ENCODE data around the gene IL1RL2. TPM values are rescaled to one million over a fixed set of nuclear protein-coding genes. Genes with fewer than 3 reads are reported as not detected.

Gene IL1RL2
- total RNA-seq, 1 experiment from 2014 or later: 0.11 TPM

GRCh38 chr2:102277202-102277700, 90.4 kb downstream of the IL1RL2 start:
- Histone ChIP-seq H4K20me1 (ENCODE audit: low read length) (no peaks in the 10 kb centered on the region), H3K9ac (ENCODE audit: low read length) (no peak overlapping the region), H3K27ac (ENCODE audit: low read length) (no peak overlapping the region), H3K4me1 (ENCODE audit: insufficient read depth, low read length) (no peaks in the 10 kb centered on the region), H3K9me2 (replicated peaks; ENCODE audit: low read length) (no peaks in the 10 kb centered on the region), H3F3A (ENCODE audit: low read length, unreplicated experiment) (no peaks in the 10 kb centered on the region), H2AFZ (ENCODE audit: low read length) (no peak overlapping the region), H3K4me2 (ENCODE audit: low read length) (no peak overlapping the region), H3K4me3 (ENCODE audit: low read length) (no peak overlapping the region), H3K79me2 (ENCODE audit: low read length) (no peaks in the 10 kb centered on the region), H3K27me3 (ENCODE audit: low read length) (no peaks in the 10 kb centered on the region), H3K9me3 (ENCODE audit: low read length) (no peaks in the 10 kb centered on the region), H3K36me3 (ENCODE audit: low read depth, low read length) (no peaks in the 10 kb centered on the region)
- no peak for TF ChIP-seq EZH2phosphoT487 (IDR thresholded peaks at IDR 0.05; ENCODE audit: borderline replicate concordance, low read length)
- TF ChIP-seq CTCF (conservative IDR thresholded peaks at IDR 0.05; ENCODE audit: low read depth, low read length): no peak
- TF ChIP-seq EZH2 (IDR thresholded peaks at IDR 0.05; ENCODE audit: low read length, unreplicated experiment): no peak
- DNase-seq: no peak
- intact Hi-C loops (cut with micrococcal nuclease): no loop called here
- no TSS peak for BruUV-seq (replicated peaks)
- ATAC-seq: no peak
- CTCF ChIA-PET: no interaction called here
- POLR2A ChIA-PET (ENCODE audit: unreplicated experiment): no interaction called here

GRCh38 chr2:102278720-102279390, 92.0 kb downstream of the IL1RL2 start:
- CTCF ChIA-PET: no interaction called here
- POLR2A ChIA-PET (ENCODE audit: unreplicated experiment): no interaction called here
- no peaks in the 10 kb centered on the region for H3K79me2 ChIP-seq (ENCODE audit: low read length)
- H3K9me2 ChIP-seq (replicated peaks; ENCODE audit: low read length): no peaks in the 10 kb centered on the region
- H2AFZ ChIP-seq (ENCODE audit: low read length): no peak overlapping the region
- H3K27me3 ChIP-seq (ENCODE audit: low read length): no peaks in the 10 kb centered on the region
- H3K4me3 ChIP-seq (ENCODE audit: low read length): no peak overlapping the region
- no peak overlapping the region for H3K9ac ChIP-seq (ENCODE audit: low read length)
- H4K20me1 ChIP-seq (ENCODE audit: low read length): no peaks in the 10 kb centered on the region
- H3K27ac ChIP-seq (ENCODE audit: low read length): no peak overlapping the region
- no peak overlapping the region for H3K4me2 ChIP-seq (ENCODE audit: low read length)
- intact Hi-C loops (cut with micrococcal nuclease): no loop called here
- DNase-seq: no peak
- H3F3A ChIP-seq (ENCODE audit: low read length, unreplicated experiment): no peaks in the 10 kb centered on the region
- ATAC-seq: no peak
- H3K4me1 ChIP-seq (ENCODE audit: insufficient read depth, low read length): peaks cover 3% of the 10 kb centered on the region; the same call in 1 of the 2 replicates
- BruUV-seq (replicated peaks): no TSS peak
- H3K36me3 ChIP-seq (ENCODE audit: low read depth, low read length): no peaks in the 10 kb centered on the region
- H3K9me3 ChIP-seq (ENCODE audit: low read length): no peaks in the 10 kb centered on the region
- TF ChIP-seq EZH2phosphoT487 (IDR thresholded peaks at IDR 0.05; ENCODE audit: borderline replicate concordance, low read length): no peak
- no peak for TF ChIP-seq EZH2 (IDR thresholded peaks at IDR 0.05; ENCODE audit: low read length, unreplicated experiment)
- TF ChIP-seq CTCF (conservative IDR thresholded peaks at IDR 0.05; ENCODE audit: low read depth, low read length): no peak

- H3K4me3 ChIP-seq (ENCODE audit: low read length): no peak overlapping the region
- no peaks in the 10 kb centered on the region for H3K79me2 ChIP-seq (ENCODE audit: low read length)
- H3K36me3 ChIP-seq (ENCODE audit: low read depth, low read length): no peaks in the 10 kb centered on the region
- no peak overlapping the region for H2AFZ ChIP-seq (ENCODE audit: low read length)
- H4K20me1 ChIP-seq (ENCODE audit: low read length): no peaks in the 10 kb centered on the region
- POLR2A ChIA-PET (ENCODE audit: unreplicated experiment): no interaction called here
- H3K9ac ChIP-seq (ENCODE audit: low read length): no peak overlapping the region
- BruUV-seq (replicated peaks): no TSS peak
- CTCF ChIA-PET: no interaction called here
- no peaks in the 10 kb centered on the region for H3K9me3 ChIP-seq (ENCODE audit: low read length)
- H3K4me2 ChIP-seq (ENCODE audit: low read length): no peak overlapping the region
- no peak overlapping the region for H3K27ac ChIP-seq (ENCODE audit: low read length)
- ATAC-seq (no peak), DNase-seq (no peak)
- TF ChIP-seq EZH2phosphoT487 (IDR thresholded peaks at IDR 0.05; ENCODE audit: borderline replicate concordance, low read length) (no peak), EZH2 (IDR thresholded peaks at IDR 0.05; ENCODE audit: low read length, unreplicated experiment) (no peak), CTCF (conservative IDR thresholded peaks at IDR 0.05; ENCODE audit: low read depth, low read length) (no peak)
- no peaks in the 10 kb centered on the region for H3F3A ChIP-seq (ENCODE audit: low read length, unreplicated experiment)
- no peaks in the 10 kb centered on the region for H3K27me3 ChIP-seq (ENCODE audit: low read length)
- H3K4me1 ChIP-seq (ENCODE audit: insufficient read depth, low read length): peaks cover 8% of the 10 kb centered on the region
- no peaks in the 10 kb centered on the region for H3K9me2 ChIP-seq (replicated peaks; ENCODE audit: low read length)
- intact Hi-C loops (cut with micrococcal nuclease): no loop called here
Observed at GRCh38 chr2:102279391-102279735, 92.5 kb downstream of the IL1RL2 start.

Data from PC-3 (cell line).